SJSA1 (cell line): ENCODE data around the gene SMARCC2. TPM values are rescaled to one million over a fixed set of nuclear protein-coding genes. Genes with fewer than 3 reads are reported as not detected.

Experiments
- DNase-seq, 2 experiments: peaks; one replicate each; pipeline ENCODE4 v3.0.0-alpha.2; 2015 to 2020; ENCODE audit warnings: low spot score in 2 of 2, low read depth in 1 of 2
- H3K27ac ChIP-seq: fragments of 250-450 bp; sonication (Bioruptor Pico); 2 replicates; pipeline ENCODE4 v1.5.1; 2020; ENCODE audit warnings: mild to moderate bottlenecking, moderate library complexity
- H3K27me3 ChIP-seq: fragments of 250-450 bp; sonication (Bioruptor Pico); replicated peaks from 2 replicates; pipeline ENCODE4 v1.5.1; 2020; ENCODE audit warnings: mild to moderate bottlenecking, moderate library complexity
- H3K36me3 ChIP-seq: fragments of 250-450 bp; sonication (Bioruptor Pico); 2 replicates; pipeline ENCODE4 v1.5.1; 2020; ENCODE audit warnings: mild to moderate bottlenecking
- H3K4me1 ChIP-seq: fragments of 250-450 bp; sonication (Bioruptor Pico); replicated peaks from 2 replicates; pipeline ENCODE4 v1.6.1; 2021; ENCODE audit warnings: mild to moderate bottlenecking
- H3K4me3 ChIP-seq: fragments of 250-450 bp; sonication (Bioruptor Pico); 2 replicates; pipeline ENCODE4 v1.5.1; 2020; ENCODE audit warnings: mild to moderate bottlenecking
- H3K9me3 ChIP-seq: fragments of 250-450 bp; sonication (Bioruptor Pico); replicated peaks from 2 replicates; pipeline ENCODE4 v1.5.1; 2020; ENCODE audit warnings: mild to moderate bottlenecking
- total RNA-seq: library from RNA; depleted of rRNA; stranded (reverse); fragments of >200 nt; shearing (Covaris generic); gene quantifications from 2 replicates; pipeline ENCODE4 v1.2.3, GENCODE V29; 2014

SMARCC2 gene
- total RNA-seq, 1 experiment from 2014 or later, result 33.4 TPM

- Histone ChIP-seq H3K27me3 (no peaks in the 10 kb centered on the region), H3K4me3 (no peak overlapping the region), H3K27ac (no peak overlapping the region), H3K9me3 (no peaks in the 10 kb centered on the region), H3K4me1 (no peaks in the 10 kb centered on the region), H3K36me3 (peaks cover 95% of the 10 kb centered on the region)
- no peak for DNase-seq
Observed at GRCh38 chr12:56169229-56169759, 20.0 kb downstream of the SMARCC2 start.

GRCh38 chr12:56165369-56165768 is 23.9 kb downstream of the SMARCC2 start:
- H3K9me3 ChIP-seq, result no peaks in the 10 kb centered on the region
- peaks cover 12% of the 10 kb centered on the region for H3K4me1 ChIP-seq
- H3K36me3 ChIP-seq, result peaks cover 96% of the 10 kb centered on the region
- H3K4me3 ChIP-seq, result no peak overlapping the region
- no peak overlapping the region for H3K27ac ChIP-seq
- no peak for DNase-seq
- H3K27me3 ChIP-seq, result no peaks in the 10 kb centered on the region

DNA sequence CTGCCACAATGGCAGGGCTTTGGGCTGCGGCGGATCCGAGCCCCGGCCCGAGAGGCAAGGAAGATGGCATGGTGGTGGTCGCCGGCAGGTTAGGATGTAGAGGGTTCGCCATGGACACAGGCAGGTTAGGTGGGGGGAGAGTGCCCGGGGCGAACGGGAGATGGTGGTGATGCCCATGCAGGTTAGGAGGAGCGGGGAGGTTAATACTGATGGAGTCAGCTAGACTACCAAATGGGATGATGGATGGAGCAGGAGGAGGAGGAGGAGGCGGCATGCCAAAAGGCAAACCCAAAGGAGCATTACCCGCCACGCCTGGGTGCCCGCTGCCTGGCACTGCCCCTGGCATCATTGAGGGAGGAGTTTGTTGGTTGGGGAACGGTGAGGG is 24.9 kb downstream of the SMARCC2 start:
- Histone ChIP-seq H3K4me1 (peaks cover 18% of the 10 kb centered on the region), H3K27me3 (no peaks in the 10 kb centered on the region), H3K27ac (no peak overlapping the region), H3K9me3 (no peaks in the 10 kb centered on the region), H3K4me3 (no peak overlapping the region), H3K36me3 (peaks cover 96% of the 10 kb centered on the region)
- DNase-seq, result no peak

- no peak for DNase-seq
- H3K4me1 ChIP-seq, result peaks cover 18% of the 10 kb centered on the region
- H3K27ac ChIP-seq, result no peak overlapping the region
- H3K27me3 ChIP-seq, result no peaks in the 10 kb centered on the region
- H3K9me3 ChIP-seq, result no peaks in the 10 kb centered on the region; the same call in 1 of the 2 replicates
- no peak overlapping the region for H3K4me3 ChIP-seq
- H3K36me3 ChIP-seq, result peaks cover 96% of the 10 kb centered on the region
Observed at GRCh38 chr12:56163533-56164344, 25.5 kb downstream of the SMARCC2 start.

GRCh38 chr12:56162468-56163290 is 26.6 kb downstream of the SMARCC2 start:
- H3K36me3 ChIP-seq, result peaks cover 94% of the 10 kb centered on the region

DNA sequence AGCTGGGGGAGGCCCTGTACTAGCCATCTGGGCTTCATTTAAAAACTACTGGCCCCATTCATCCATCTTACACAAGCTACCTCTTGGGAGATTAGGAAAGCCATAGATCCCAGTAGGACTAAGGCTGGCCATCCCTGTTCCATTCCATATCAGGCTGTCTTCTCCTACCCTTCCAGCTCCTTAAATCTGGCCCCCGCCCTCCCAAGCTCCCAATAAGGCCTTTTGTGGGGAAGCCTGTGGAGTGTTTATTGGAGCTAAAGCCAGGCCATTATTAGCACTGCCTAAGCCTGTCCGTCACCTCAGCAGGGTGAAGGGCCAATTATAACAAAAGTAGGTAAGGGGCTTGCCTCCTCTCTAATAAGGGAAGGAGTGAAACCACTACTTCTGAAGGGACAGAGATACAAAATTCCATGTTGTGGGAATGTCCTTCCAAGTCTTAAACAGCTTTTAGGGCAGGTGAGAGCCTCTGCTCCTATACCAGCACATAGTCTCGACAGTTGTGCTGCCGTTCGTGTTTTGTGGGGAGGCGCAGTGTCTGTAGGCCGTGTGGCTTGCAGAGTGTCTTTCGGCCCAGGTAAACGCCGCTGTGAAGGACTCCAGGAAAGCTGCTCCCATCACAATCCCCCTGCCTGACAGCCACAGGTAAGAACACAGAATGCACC is 27.5 kb downstream of the SMARCC2 start:
- Histone ChIP-seq H3K4me3 (no peak overlapping the region), H3K27me3 (no peaks in the 10 kb centered on the region), H3K4me1 (peaks cover 26% of the 10 kb centered on the region), H3K36me3 (peaks cover 89% of the 10 kb centered on the region), H3K27ac (no peak overlapping the region), H3K9me3 (no peaks in the 10 kb centered on the region; the same call in 1 of the 2 replicates)
- no peak for DNase-seq

More at GRCh38 chr12:56162468-56163290, 26.6 kb downstream of the SMARCC2 start:
- Histone ChIP-seq H3K27ac (no peak overlapping the region), H3K27me3 (no peaks in the 10 kb centered on the region), H3K9me3 (no peaks in the 10 kb centered on the region; the same call in 1 of the 2 replicates), H3K4me3 (no peak overlapping the region), H3K4me1 (peaks cover 18% of the 10 kb centered on the region)
- DNase-seq, result no peak

DNA sequence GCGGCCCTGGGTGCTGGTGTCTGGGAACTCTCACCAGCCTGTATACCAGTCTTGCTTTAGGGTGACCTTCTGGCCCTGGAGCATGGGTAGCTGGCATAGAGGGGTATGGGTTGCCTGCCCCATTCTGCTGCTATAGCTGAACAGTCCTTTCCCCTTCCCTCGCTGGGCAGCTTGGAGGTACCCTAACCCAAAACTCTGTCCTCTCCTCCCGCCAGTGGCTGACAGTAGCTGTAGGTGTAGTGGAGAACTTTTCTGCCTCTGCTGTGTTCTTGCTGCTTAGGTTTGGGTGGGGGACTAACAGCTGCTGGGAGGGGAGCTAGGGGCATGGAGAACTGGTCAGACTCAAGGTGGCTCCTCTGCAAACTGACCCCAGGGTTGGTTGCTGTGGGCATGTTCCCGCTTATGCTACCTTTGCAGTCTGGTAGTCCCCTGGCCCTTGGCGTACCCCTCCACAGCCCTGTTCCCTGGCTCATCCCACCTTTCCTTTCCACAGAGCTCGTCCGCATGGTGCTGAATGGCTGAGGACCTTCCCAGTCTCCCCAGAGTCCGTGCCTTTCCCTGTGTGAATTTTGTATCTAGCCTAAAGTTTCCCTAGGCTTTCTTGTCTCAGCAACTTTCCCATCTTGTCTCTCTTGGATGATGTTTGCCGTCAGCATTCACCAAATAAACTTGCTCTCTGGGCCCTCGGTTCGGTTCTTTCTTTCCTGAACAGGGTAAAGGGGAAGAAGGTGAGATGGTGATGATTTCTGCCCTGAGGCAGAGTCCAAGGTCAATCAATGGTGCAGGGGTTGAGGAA is 28.2 kb downstream of the SMARCC2 start:
- Histone ChIP-seq H3K36me3 (peaks cover 81% of the 10 kb centered on the region), H3K27me3 (no peaks in the 10 kb centered on the region), H3K27ac (peak overlapping the region; percentile 23; the same call in 1 of the 2 replicates), H3K4me3 (peak overlapping the region; percentile 71), H3K9me3 (no peaks in the 10 kb centered on the region; the same call in 1 of the 2 replicates), H3K4me1 (peaks cover 28% of the 10 kb centered on the region)
- no peak for DNase-seq

DNA sequence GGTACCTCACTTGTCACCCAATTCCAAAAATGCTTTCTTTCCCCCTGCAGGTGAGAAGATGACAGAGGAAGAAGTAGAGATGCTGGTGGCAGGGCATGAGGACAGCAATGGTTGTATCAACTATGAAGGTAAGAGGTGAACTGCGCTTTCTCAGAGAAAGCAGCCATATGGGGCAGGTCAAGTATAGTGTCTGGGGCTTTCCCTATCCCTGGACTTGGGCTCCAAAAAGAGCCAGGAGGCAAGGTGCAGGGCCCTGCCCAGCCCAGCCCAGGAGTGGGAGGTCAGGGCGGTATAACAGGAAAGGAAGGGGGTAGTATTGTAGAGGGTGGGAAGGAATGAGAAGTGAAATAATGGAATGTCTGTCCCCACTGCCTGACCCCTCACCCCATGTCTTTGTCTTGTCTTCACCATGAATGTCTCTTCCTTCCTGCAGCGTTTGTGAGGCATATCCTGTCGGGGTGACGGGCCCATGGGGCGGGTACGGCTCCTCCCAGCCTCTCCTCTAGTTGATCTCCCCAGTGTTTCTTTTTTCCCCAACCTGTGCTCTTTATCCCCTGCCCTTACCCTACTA is 29.0 kb downstream of the SMARCC2 start:
- Histone ChIP-seq H3K4me3 (peak overlapping the region; percentile 71), H3K36me3 (peaks cover 73% of the 10 kb centered on the region), H3K27me3 (no peaks in the 10 kb centered on the region), H3K4me1 (peaks cover 28% of the 10 kb centered on the region), H3K27ac (peak overlapping the region; percentile 23), H3K9me3 (no peaks in the 10 kb centered on the region; the same call in 1 of the 2 replicates)
- DNase-seq, result peak in 1 of 2 experiments; percentile 58

- Histone ChIP-seq H3K9me3 (no peaks in the 10 kb centered on the region; the same call in 1 of the 2 replicates), H3K4me3 (peak overlapping the region; percentile 71), H3K27me3 (no peaks in the 10 kb centered on the region), H3K4me1 (peaks cover 28% of the 10 kb centered on the region), H3K27ac (peak overlapping the region; percentile 84), H3K36me3 (peaks cover 67% of the 10 kb centered on the region)
- DNase-seq, result no peak
Observed at GRCh38 chr12:56159482-56160192, 29.6 kb downstream of the SMARCC2 start.

- Histone ChIP-seq H3K27me3 (no peaks in the 10 kb centered on the region), H3K36me3 (peaks cover 60% of the 10 kb centered on the region), H3K27ac (peak overlapping the region; percentile 84), H3K4me3 (peak overlapping the region; percentile 71), H3K4me1 (peaks cover 28% of the 10 kb centered on the region), H3K9me3 (no peaks in the 10 kb centered on the region; the same call in 1 of the 2 replicates)
- peak; percentile 50 to 73 for DNase-seq
Observed at GRCh38 chr12:56158926-56159461, 30.3 kb downstream of the SMARCC2 start.

DNA sequence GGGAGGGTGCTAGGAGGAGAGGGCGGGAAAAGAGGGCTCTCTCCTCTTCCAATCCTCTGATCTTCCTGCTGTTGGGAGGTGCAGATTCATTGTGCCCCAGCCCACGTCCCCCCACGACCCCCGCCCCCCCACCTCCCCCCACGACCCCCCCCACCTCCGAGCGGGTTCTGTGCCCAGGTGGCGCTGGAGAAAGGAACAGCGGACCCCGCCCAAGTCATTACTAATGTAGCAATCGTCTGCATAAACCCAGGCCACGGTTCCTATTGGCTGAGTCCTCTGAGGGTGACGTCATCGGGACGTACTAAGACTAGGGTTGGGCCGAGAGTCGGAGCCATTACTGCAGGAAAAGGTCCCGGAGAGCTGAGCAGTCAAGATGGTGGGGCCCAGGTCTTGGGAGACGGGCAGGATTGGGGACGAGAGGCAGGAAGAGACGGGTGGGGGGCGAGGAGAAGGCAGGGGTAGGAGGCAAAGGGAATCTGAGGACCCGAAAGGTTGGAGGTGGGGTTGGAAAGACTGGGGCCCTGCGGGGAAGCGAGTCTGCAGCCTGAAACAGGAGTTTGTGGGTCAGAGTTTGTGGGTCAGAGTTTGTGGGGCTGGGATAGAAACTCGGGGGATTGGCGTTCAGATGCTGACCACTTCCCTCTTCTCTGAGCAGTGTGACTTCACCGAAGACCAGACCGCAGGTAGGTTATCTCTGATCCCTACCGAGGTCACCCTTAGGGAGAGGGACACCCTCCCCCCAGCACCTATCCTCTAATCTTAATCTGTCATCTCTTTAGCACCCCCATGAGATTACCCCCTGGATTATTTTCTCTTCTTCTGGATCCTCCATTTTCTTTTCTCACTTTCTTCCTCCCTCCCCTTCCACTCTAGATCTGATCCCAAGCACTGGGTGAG is 31.0 kb downstream of the SMARCC2 start, which contains the start of gene MYL6:
Gene MYL6 (plus strand): TSS at position 331 of the 897 bp plus-strand sequence. CDS start 43 bp downstream, at position 374.
- H3K27me3 ChIP-seq, result no peaks in the 10 kb centered on the region
- peaks cover 30% of the 10 kb centered on the region for H3K4me1 ChIP-seq
- no peaks in the 10 kb centered on the region; the same call in 1 of the 2 replicates for H3K9me3 ChIP-seq
- H3K27ac ChIP-seq, result peak within 1 kb of the TSS; percentile 84
- H3K4me3 ChIP-seq, result peak within 1 kb of the TSS; percentile 71
- peaks cover 53% of the 10 kb centered on the region for H3K36me3 ChIP-seq
- DNase-seq, result peak; percentile 86 to 98
